T-cell (primary cell): ENCODE data around the gene GCK. TPM values are rescaled to one million over a fixed set of nuclear protein-coding genes. Genes with fewer than 3 reads are reported as not detected.

Experiments
- ATAC-seq, 4 experiments: fragments of 200-7000 bp in 3 of 4; fragments of 150-1000 bp in 1 of 4; cut with Tn5 transposase; replicated peaks in 1 of 4; 1 replicate in 3 of 4; 2 replicates in 1 of 4; pipeline ENCODE4 v1.10.0; 2021; ENCODE audit warnings: moderate library complexity in 3 of 4, mild to moderate bottlenecking in 2 of 4, moderate number of reproducible peaks in 1 of 4
- CTCF ChIA-PET, 2 donors: fragments of 300-600 bp; sonication (Branson Sonifier 250); formaldehyde crosslinking; loops; one replicate each; lab custom pipeline; 2022; ENCODE audit warnings: antibody characterized with exemption in 2 of 2; lab: Charles Lee
- POLR2A ChIA-PET, 2 donors: fragments of 300-600 bp; sonication (Branson Sonifier 250); formaldehyde crosslinking; loops; one replicate each; lab custom pipeline; 2022; ENCODE audit warnings: antibody characterized with exemption in 2 of 2; lab: Charles Lee
- DNase-seq, 35 experiments: peaks; one replicate each; pipeline versions ENCODE4 v3.0.0 to v3.0.0-alpha.2; 2013 to 2023
- H3K27ac ChIP-seq: one replicate; pipeline ENCODE4 v1.5.1; 2013; ENCODE audit warnings: low read length
- H3K27me3 ChIP-seq, 2 experiments: replicated peaks in 1 of 2; 1 replicate in 1 of 2; 2 replicates in 1 of 2; pipeline versions ENCODE4 v1.6.1 to v1.7.0; 2013; ENCODE audit warnings: low read length in 1 of 2, mixed read lengths in 1 of 2; ENCODE audit not compliant: control insufficient read depth in 2 of 2, insufficient read depth in 2 of 2; ENCODE audit errors: extremely low read depth in 1 of 2
- H3K36me3 ChIP-seq, 2 donors: 1 replicate in 1 of 2; 2 replicates in 1 of 2; pipeline versions ENCODE4 v1.6.1 to v1.7.0; 2013; ENCODE audit warnings: low read length in 1 of 2; ENCODE audit not compliant: control insufficient read depth in 2 of 2, insufficient read depth in 1 of 2; ENCODE audit errors: extremely low read depth in 1 of 2
- H3K4me1 ChIP-seq, 2 experiments: 1 replicate in 1 of 2; 2 replicates in 1 of 2; pipeline versions ENCODE4 v1.6.1 to v1.7.0; 2013; ENCODE audit warnings: low read length in 2 of 2, mixed read lengths in 1 of 2; ENCODE audit not compliant: insufficient read depth in 2 of 2, control insufficient read depth in 1 of 2; ENCODE audit errors: extremely low read depth in 1 of 2
- H3K4me3 ChIP-seq, 2 donors: 1 replicate in 1 of 2; 2 replicates in 1 of 2; pipeline versions ENCODE4 v1.5.1 to v1.7.0; 2013; ENCODE audit warnings: mild to moderate bottlenecking in 2 of 2, low read length in 1 of 2, moderate library complexity in 1 of 2; ENCODE audit not compliant: control insufficient read depth in 1 of 2; ENCODE audit errors: extremely low read depth in 1 of 2
- H3K9me3 ChIP-seq: 2 replicates; pipeline ENCODE4 v1.7.0; 2013
- H3K27ac Mint-ChIP-seq, 2 donors: one replicate each; pipeline ENCODE4 v1.8.0; 2020 to 2021; ENCODE audit warnings: mild to moderate bottlenecking in 2 of 2, mixed read lengths in 2 of 2
- H3K27me3 Mint-ChIP-seq, 2 donors: one replicate each; pipeline ENCODE4 v1.8.0; 2021 to 2022; ENCODE audit warnings: mixed read lengths in 2 of 2
- H3K36me3 Mint-ChIP-seq: one replicate; pipeline ENCODE4 v1.8.0; 2021; ENCODE audit warnings: mixed read lengths
- H3K4me1 Mint-ChIP-seq, 3 donors: one replicate each; pipeline ENCODE4 v1.8.0; 2020 to 2022; ENCODE audit warnings: mixed read lengths in 3 of 3, mild to moderate bottlenecking in 1 of 3
- H3K4me3 Mint-ChIP-seq, 3 donors: one replicate each; pipeline ENCODE4 v1.8.0; 2020 to 2022; ENCODE audit warnings: mild to moderate bottlenecking in 3 of 3, mixed read lengths in 3 of 3, moderate library complexity in 3 of 3
- H3K9me3 Mint-ChIP-seq, 3 donors: one replicate each; pipeline ENCODE4 v1.8.0; 2020 to 2022; ENCODE audit warnings: mixed read lengths in 3 of 3
- WGBS: methylation state at CpG from one replicate; pipeline ENCODE4 v1.1.5; 2013; ENCODE audit warnings: missing lambda C conversion rate; ENCODE audit not compliant: insufficient coverage; 5-methylcytosine and 5-hydroxymethylcytosine counted together
- total RNA-seq, 35 experiments: library from RNA in 6 of 35; stranded (reverse) in 6 of 35; fragments of 120-200 nt in 1 of 35; gene quantifications; one replicate each; pipeline versions ENCODE4 v1.2.1 to v1.2.4 and lab custom pipeline; 2013 to 2026

Gene GCK
- total RNA-seq, 5 donors from 2014 or later (not counting 1 experiment from before 2014, with no cell fraction given), result 0.28 to 0.82 (median 0.43) TPM; not detected in 1

- Mint-ChIP-seq H3K9me3 (no peaks in the 10 kb centered on the region), H3K4me1 (peaks cover 4 to 15% (median 14%) of the 10 kb centered on the region in 3 donors), H3K36me3 (no peaks in the 10 kb centered on the region), H3K27ac (no peak overlapping the region), H3K4me3 (no peak overlapping the region), H3K27me3 (peaks cover 0 to 12% of the 10 kb centered on the region in 2 donors)
- H3K9me3 ChIP-seq, result no peaks in the 10 kb centered on the region
- H3K4me1 ChIP-seq, result peaks cover 2 to 12% of the 10 kb centered on the region in 2 experiments
- no peak for DNase-seq
- WGBS, result no CpG with 5 or more reads among the region's 4 CpGs
- no peak for ATAC-seq
- ChIA-PET CTCF (no interaction called here), POLR2A (no interaction called here)
- no peak overlapping the region for H3K27ac ChIP-seq
- H3K27me3 ChIP-seq, result peaks cover 0 to 25% of the 10 kb centered on the region in 2 experiments
- H3K36me3 ChIP-seq, result no peaks in the 10 kb centered on the region
- H3K4me3 ChIP-seq, result no peak overlapping the region
Observed at GRCh38 chr7:44099669-44100068, 89.6 kb downstream of the GCK start.

- no peaks in the 10 kb centered on the region for H3K36me3 Mint-ChIP-seq
- no peaks in the 10 kb centered on the region for H3K9me3 Mint-ChIP-seq
- no peaks in the 10 kb centered on the region for H3K36me3 ChIP-seq
- ATAC-seq (no peak), DNase-seq (no peak)
- H3K9me3 ChIP-seq, result no peaks in the 10 kb centered on the region
- peaks cover 0 to 14% of the 10 kb centered on the region in 2 experiments for H3K27me3 ChIP-seq
- no peak overlapping the region for H3K4me3 Mint-ChIP-seq
- H3K4me1 Mint-ChIP-seq, result peaks cover 4 to 14% (median 13%) of the 10 kb centered on the region in 3 donors
- H3K4me1 ChIP-seq, result peaks cover 0 to 2% of the 10 kb centered on the region in 2 experiments
- no peak overlapping the region for H3K27ac ChIP-seq
- ChIA-PET CTCF (interaction anchor here in 1 of 2 donors (0.5 kb wide), 1 partner anchor 1059 kb away, joined by 7 read pairs; the partner anchor contains the start of gene RAMP3), POLR2A (interaction anchor here in 1 of 2 donors (0.6 kb wide), 1 partner anchor 1169 kb away, joined by 3 read pairs; no protein-coding TSS in a partner anchor)
- WGBS, result no CpG with 5 or more reads among the region's 6 CpGs
- H3K27ac Mint-ChIP-seq, result no peak overlapping the region
- no peak overlapping the region for H3K4me3 ChIP-seq
- peaks cover 0 to 9% of the 10 kb centered on the region in 2 donors for H3K27me3 Mint-ChIP-seq
Observed at GRCh38 chr7:44098092-44099068, 90.9 kb downstream of the GCK start.

- H3K27ac ChIP-seq, result no peak overlapping the region
Observed at GRCh38 chr7:44097064-44097932, 91.9 kb downstream of the GCK start.

GRCh38 chr7:44096326-44096881 lies 92.8 kb downstream of the GCK start:
- POLR2A ChIA-PET, result interaction anchor here in 1 of 2 donors (0.5 kb wide), 1 partner anchor 104 kb away, joined by 6 read pairs; the partner anchor contains the start of gene YKT6
- H3K4me3 ChIP-seq, result no peak overlapping the region
- ATAC-seq (no peak), DNase-seq (no peak)
- no peak overlapping the region for H3K27ac ChIP-seq
- H3K27me3 ChIP-seq, result peaks cover 0 to 8% of the 10 kb centered on the region in 2 experiments
- Mint-ChIP-seq H3K4me3 (no peak overlapping the region), H3K4me1 (peaks cover 4 to 10% (median 8%) of the 10 kb centered on the region in 3 donors), H3K27me3 (no peaks in the 10 kb centered on the region), H3K27ac (no peak overlapping the region), H3K36me3 (no peaks in the 10 kb centered on the region), H3K9me3 (no peaks in the 10 kb centered on the region)
- H3K36me3 ChIP-seq, result no peaks in the 10 kb centered on the region
- no peaks in the 10 kb centered on the region for H3K4me1 ChIP-seq
- 71% methylated on average over 5 of the region's 8 CpGs for WGBS
- no peaks in the 10 kb centered on the region for H3K9me3 ChIP-seq
- CTCF ChIA-PET, result no interaction called here

More at GRCh38 chr7:44097064-44097932, 91.9 kb downstream of the GCK start:
- Mint-ChIP-seq H3K27me3 (peaks cover 0 to 2% of the 10 kb centered on the region in 2 donors), H3K4me3 (no peak overlapping the region), H3K36me3 (no peaks in the 10 kb centered on the region), H3K27ac (no peak overlapping the region), H3K4me1 (peaks cover 4 to 10% (median 8%) of the 10 kb centered on the region in 3 donors), H3K9me3 (no peaks in the 10 kb centered on the region)
- POLR2A ChIA-PET, result interaction anchor here in 1 of 2 donors (0.5 kb wide), 1 partner anchor 104 kb away, joined by 6 read pairs; the partner anchor contains the start of gene YKT6
- DNase-seq, result no peak
- H3K27me3 ChIP-seq, result peaks cover 0 to 7% of the 10 kb centered on the region in 2 experiments
- ATAC-seq, result peak in 2 of 4 experiments; percentile 19 to 20
- no peaks in the 10 kb centered on the region for H3K9me3 ChIP-seq
- no peaks in the 10 kb centered on the region for H3K4me1 ChIP-seq
- WGBS, result 29% methylated on average over 7 of the region's 9 CpGs
- CTCF ChIA-PET, result no interaction called here
- no peak overlapping the region for H3K4me3 ChIP-seq
- no peaks in the 10 kb centered on the region for H3K36me3 ChIP-seq

- POLR2A ChIA-PET, result no interaction called here
- no peak for DNase-seq
- Mint-ChIP-seq H3K4me3 (no peak overlapping the region), H3K9me3 (no peaks in the 10 kb centered on the region), H3K36me3 (no peaks in the 10 kb centered on the region), H3K4me1 (peaks cover 4 to 10% (median 8%) of the 10 kb centered on the region in 3 donors), H3K27ac (no peak overlapping the region), H3K27me3 (peaks cover 0 to under 1% of the 10 kb centered on the region in 2 donors)
- Histone ChIP-seq H3K4me3 (no peak overlapping the region), H3K4me1 (no peaks in the 10 kb centered on the region), H3K27ac (no peak overlapping the region), H3K36me3 (no peaks in the 10 kb centered on the region), H3K9me3 (no peaks in the 10 kb centered on the region), H3K27me3 (peaks cover 0 to 3% of the 10 kb centered on the region in 2 experiments)
- CTCF ChIA-PET, result no interaction called here
- 20% methylated on average over 1 of the region's 3 CpGs for WGBS
- ATAC-seq, result no peak
Observed at GRCh38 chr7:44095781-44096180, 93.5 kb downstream of the GCK start.
